Measurements from ENCODE around the gene SUPT4H1.

DNA sequence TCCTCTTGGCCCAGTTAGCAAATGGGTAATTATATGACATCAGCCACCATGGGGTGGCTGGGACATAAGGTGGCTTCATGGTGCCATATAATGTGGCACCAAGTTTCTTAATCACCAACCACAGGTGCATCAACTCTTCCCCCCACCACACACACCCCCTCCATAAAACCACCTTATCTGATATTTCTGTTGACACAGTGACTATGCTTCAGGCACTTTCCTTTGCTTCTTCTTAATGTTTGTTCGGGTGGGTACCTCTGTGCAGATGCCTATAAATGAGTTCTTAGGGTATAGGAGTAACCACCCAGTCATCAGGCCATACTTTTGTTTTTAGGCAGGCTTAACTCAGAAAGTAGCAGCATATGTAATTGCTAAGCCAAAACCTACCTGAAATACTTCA lies 35.8 kb upstream of the SUPT4H1 start:
- TF ChIP-seq, protein P1, sequence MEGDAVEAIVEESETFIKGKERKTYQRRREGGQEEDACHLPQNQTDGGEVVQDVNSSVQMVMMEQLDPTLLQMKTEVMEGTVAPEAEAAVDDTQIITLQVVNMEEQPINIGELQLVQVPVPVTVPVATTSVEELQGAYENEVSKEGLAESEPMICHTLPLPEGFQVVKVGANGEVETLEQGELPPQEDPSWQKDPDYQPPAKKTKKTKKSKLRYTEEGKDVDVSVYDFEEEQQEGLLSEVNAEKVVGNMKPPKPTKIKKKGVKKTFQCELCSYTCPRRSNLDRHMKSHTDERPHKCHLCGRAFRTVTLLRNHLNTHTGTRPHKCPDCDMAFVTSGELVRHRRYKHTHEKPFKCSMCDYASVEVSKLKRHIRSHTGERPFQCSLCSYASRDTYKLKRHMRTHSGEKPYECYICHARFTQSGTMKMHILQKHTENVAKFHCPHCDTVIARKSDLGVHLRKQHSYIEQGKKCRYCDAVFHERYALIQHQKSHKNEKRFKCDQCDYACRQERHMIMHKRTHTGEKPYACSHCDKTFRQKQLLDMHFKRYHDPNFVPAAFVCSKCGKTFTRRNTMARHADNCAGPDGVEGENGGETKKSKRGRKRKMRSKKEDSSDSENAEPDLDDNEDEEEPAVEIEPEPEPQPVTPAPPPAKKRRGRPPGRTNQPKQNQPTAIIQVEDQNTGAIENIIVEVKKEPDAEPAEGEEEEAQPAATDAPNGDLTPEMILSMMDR (IDR thresholded peaks at IDR 0.05), result no peak
- TF ChIP-seq TCF7L2 (IDR thresholded peaks at IDR 0.05; ENCODE audit: low read depth, low read length) (no peak), SIN3A (IDR thresholded peaks at IDR 0.05; ENCODE audit: borderline replicate concordance, insufficient read depth, low read depth, low read length) (no peak), POLR2AphosphoS5 (IDR thresholded peaks at IDR 0.05; ENCODE audit: low read depth, low read length) (no peak; the same call in 1 of the 2 replicates), REST (IDR thresholded peaks at IDR 0.05; ENCODE audit: insufficient read depth in 1 of 2, low read depth in 2 of 2, low read length in 1 of 2) (no peak)

Data from Panc1 (cell line).